ENCODE data around the gene EPHB2. TPM values are rescaled to one million over a fixed set of nuclear protein-coding genes. Genes with fewer than 3 reads are reported as not detected.

Gene EPHB2
- total and polyA plus RNA-seq, 2 donors (not counting 3 experiments of a cell fraction or from before 2014, with no cell fraction given) = 50.8 to 69.1 TPM

DNA sequence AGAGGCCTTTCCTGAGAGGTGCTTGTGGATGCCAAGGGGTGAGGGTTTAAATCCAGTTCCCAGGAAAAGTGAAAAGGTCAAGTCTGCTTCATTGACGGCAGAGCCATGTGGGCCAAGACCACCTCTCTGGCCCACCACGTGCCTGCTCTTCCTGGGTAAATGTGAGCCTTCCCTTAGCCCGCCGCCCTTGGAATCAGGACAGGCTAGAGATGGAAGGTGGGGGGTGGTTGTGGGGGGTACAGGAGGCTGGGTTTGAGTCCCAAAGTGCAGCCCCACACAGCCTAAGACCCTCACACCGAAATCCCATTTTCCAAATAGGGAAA, 104.4 kb downstream of the EPHB2 start:
- CTCF ChIA-PET = interaction anchor here (1.0 kb wide), 1 partner anchor 46 kb away, joined by 3 read pairs; no protein-coding TSS in a partner anchor
- intact Hi-C loops (cut with micrococcal nuclease) = no loop called here

DNA sequence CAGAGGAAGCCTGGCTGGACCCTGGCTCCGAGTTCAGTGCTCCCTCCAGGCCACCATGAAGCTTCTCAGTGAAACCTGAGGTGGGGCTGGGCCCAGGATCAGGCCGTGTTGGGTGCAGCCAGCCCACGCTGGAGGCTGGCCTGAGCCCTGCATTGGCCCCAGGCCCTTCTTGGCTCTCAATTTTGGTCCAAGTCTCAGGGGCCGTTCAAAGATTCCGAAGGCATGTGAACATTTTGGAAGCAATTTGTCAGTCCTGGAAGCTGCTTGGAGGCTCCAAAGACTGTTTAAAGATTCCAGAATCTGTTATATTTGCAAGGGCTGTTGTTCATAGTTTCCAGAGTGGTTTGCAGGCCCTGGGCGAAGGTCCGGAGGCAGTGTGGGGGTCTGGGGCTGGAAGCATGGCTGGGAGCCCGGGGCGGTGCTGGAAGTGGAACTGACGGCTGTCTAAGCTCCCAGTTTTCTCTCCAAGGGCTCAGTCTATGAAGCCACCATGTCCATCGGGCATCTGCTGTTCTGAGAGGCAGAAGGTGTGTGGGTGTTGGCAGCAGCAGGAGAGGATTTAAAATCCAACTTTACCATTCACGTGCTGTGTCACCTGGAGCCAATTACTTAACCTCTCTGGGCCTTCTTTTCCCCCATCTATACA, 104.9 kb downstream of the EPHB2 start:
- Histone ChIP-seq H3K9me1 (replicated peaks; ENCODE audit: control insufficient read depth, extremely low read depth, insufficient read depth, low read length) (no peaks in the 10 kb centered on the region), H3K79me2 (ENCODE audit: control insufficient read depth, insufficient read depth, low read length) (no peaks in the 10 kb centered on the region), H2AFZ (ENCODE audit: low read depth, low read length) (no peak overlapping the region), H3K4me2 (ENCODE audit: insufficient read depth, low read length) (no peak overlapping the region), H3K9ac (replicated peaks; ENCODE audit: extremely low read depth, insufficient read depth, low read length) (no peak overlapping the region), H3K9me3 (replicated peaks; ENCODE audit: control insufficient read depth, insufficient read depth, low read length) (no peaks in the 10 kb centered on the region), H3K4me1 (ENCODE audit: control insufficient read depth, extremely low read depth, insufficient read depth, low read length) (peaks cover under 1% of the 10 kb centered on the region), H3K27me3 (ENCODE audit: control insufficient read depth in 2 of 2, insufficient read depth in 2 of 2, low read length in 2 of 2) (no peaks in the 10 kb centered on the region), H4K20me1 (replicated peaks; ENCODE audit: control insufficient read depth, extremely low read depth, insufficient read depth, low read length) (no peaks in the 10 kb centered on the region), H3K27ac (ENCODE audit: insufficient read depth, low read depth, low read length) (no peak overlapping the region), H3K4me3 (replicated peaks in 1 of 3; ENCODE audit: insufficient read depth in 1 of 3, low read depth in 1 of 3, low read length in 3 of 3) (no peak overlapping the region), H3K36me3 (ENCODE audit: control insufficient read depth in 2 of 2, extremely low read depth in 1 of 2, insufficient read depth in 2 of 2, low read length in 2 of 2) (no peaks in the 10 kb centered on the region)
- ChIA-PET POLR2A (no interaction called here), CTCF (no interaction called here)
- intact Hi-C loops (cut with micrococcal nuclease) (no loop called here), dilution Hi-C loops (cut with MboI; ENCODE audit: extremely low pct_ligation_motif_present, low sequenced_read_pairs) (no loop called here)
- no peak for TF ChIP-seq POLR2AphosphoS5 (IDR thresholded peaks at IDR 0.05; ENCODE audit: insufficient read depth, low read depth, low read length)
- TF ChIP-seq POLR2A (IDR thresholded peaks at IDR 0.05; ENCODE audit: low read depth, low read length) = no peak
- no peak for TF ChIP-seq JUN (IDR thresholded peaks at IDR 0.05; ENCODE audit: borderline replicate concordance, insufficient read depth, insufficient read length, low read depth)
- TF ChIP-seq, protein P1, sequence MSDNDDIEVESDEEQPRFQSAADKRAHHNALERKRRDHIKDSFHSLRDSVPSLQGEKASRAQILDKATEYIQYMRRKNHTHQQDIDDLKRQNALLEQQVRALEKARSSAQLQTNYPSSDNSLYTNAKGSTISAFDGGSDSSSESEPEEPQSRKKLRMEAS (IDR thresholded peaks at IDR 0.05; ENCODE audit: insufficient read depth, insufficient read length) = no peak
- no peak for TF ChIP-seq FOS (IDR thresholded peaks at IDR 0.05; ENCODE audit: borderline replicate concordance, insufficient read depth, low read length)
- TF ChIP-seq, protein P2, sequence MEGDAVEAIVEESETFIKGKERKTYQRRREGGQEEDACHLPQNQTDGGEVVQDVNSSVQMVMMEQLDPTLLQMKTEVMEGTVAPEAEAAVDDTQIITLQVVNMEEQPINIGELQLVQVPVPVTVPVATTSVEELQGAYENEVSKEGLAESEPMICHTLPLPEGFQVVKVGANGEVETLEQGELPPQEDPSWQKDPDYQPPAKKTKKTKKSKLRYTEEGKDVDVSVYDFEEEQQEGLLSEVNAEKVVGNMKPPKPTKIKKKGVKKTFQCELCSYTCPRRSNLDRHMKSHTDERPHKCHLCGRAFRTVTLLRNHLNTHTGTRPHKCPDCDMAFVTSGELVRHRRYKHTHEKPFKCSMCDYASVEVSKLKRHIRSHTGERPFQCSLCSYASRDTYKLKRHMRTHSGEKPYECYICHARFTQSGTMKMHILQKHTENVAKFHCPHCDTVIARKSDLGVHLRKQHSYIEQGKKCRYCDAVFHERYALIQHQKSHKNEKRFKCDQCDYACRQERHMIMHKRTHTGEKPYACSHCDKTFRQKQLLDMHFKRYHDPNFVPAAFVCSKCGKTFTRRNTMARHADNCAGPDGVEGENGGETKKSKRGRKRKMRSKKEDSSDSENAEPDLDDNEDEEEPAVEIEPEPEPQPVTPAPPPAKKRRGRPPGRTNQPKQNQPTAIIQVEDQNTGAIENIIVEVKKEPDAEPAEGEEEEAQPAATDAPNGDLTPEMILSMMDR (IDR thresholded peaks at IDR 0.05; ENCODE audit: extremely low read depth in 1 of 2, insufficient read depth in 1 of 2, low read depth in 1 of 2, low read length in 2 of 2) = no peak
- no peak for TF ChIP-seq EZH2 (IDR thresholded peaks at IDR 0.05; ENCODE audit: borderline replicate concordance, low read depth, low read length, severe bottlenecking)
- no peak for TF ChIP-seq MYC (IDR thresholded peaks at IDR 0.05; ENCODE audit: low read depth, low read length)
- no peak for TF ChIP-seq GATA2 (IDR thresholded peaks at IDR 0.05; ENCODE audit: insufficient read depth, insufficient read length, low read depth, low read length)
- no TSS peak for BruUV-seq (replicated peaks)
- FAIRE-seq = no peak
- no peak for DNase-seq (ENCODE audit: low read depth, low spot score)

More for the DNA sequence above, 104.4 kb downstream of the EPHB2 start:
- POLR2A ChIA-PET = no interaction called here
- no peaks in the 10 kb centered on the region for H3K27me3 ChIP-seq (ENCODE audit: control insufficient read depth in 2 of 2, insufficient read depth in 2 of 2, low read length in 2 of 2)
- H3K79me2 ChIP-seq (ENCODE audit: control insufficient read depth, insufficient read depth, low read length) = no peaks in the 10 kb centered on the region
- dilution Hi-C loops (cut with MboI; ENCODE audit: extremely low pct_ligation_motif_present, low sequenced_read_pairs) = no loop called here
- H3K9me1 ChIP-seq (replicated peaks; ENCODE audit: control insufficient read depth, extremely low read depth, insufficient read depth, low read length) = no peaks in the 10 kb centered on the region
- no peak overlapping the region for H2AFZ ChIP-seq (ENCODE audit: low read depth, low read length)
- no peak overlapping the region for H3K9ac ChIP-seq (replicated peaks; ENCODE audit: extremely low read depth, insufficient read depth, low read length)
- no peak overlapping the region for H3K4me3 ChIP-seq (replicated peaks in 1 of 3; ENCODE audit: insufficient read depth in 1 of 3, low read depth in 1 of 3, low read length in 3 of 3)
- TF ChIP-seq GATA2 (IDR thresholded peaks at IDR 0.05; ENCODE audit: insufficient read depth, insufficient read length, low read depth, low read length) (no peak), JUN (IDR thresholded peaks at IDR 0.05; ENCODE audit: borderline replicate concordance, insufficient read depth, insufficient read length, low read depth) (no peak), FOS (IDR thresholded peaks at IDR 0.05; ENCODE audit: borderline replicate concordance, insufficient read depth, low read length) (no peak), POLR2A (IDR thresholded peaks at IDR 0.05; ENCODE audit: low read depth, low read length) (no peak)
- FAIRE-seq = no peak
- no peak for DNase-seq (ENCODE audit: low read depth, low spot score)
- no peaks in the 10 kb centered on the region for H4K20me1 ChIP-seq (replicated peaks; ENCODE audit: control insufficient read depth, extremely low read depth, insufficient read depth, low read length)
- no TSS peak for BruUV-seq (replicated peaks)
- no peaks in the 10 kb centered on the region for H3K9me3 ChIP-seq (replicated peaks; ENCODE audit: control insufficient read depth, insufficient read depth, low read length)
- no peak overlapping the region for H3K4me2 ChIP-seq (ENCODE audit: insufficient read depth, low read length)
- no peaks in the 10 kb centered on the region for H3K36me3 ChIP-seq (ENCODE audit: control insufficient read depth in 2 of 2, extremely low read depth in 1 of 2, insufficient read depth in 2 of 2, low read length in 2 of 2)
- H3K27ac ChIP-seq (ENCODE audit: insufficient read depth, low read depth, low read length) = no peak overlapping the region
- no peaks in the 10 kb centered on the region for H3K4me1 ChIP-seq (ENCODE audit: control insufficient read depth, extremely low read depth, insufficient read depth, low read length)
